ENCODE measurements around the gene AMZ2. TPM values are rescaled to one million over a fixed set of nuclear protein-coding genes. Genes with fewer than 3 reads are reported as not detected.

Gene AMZ2
- total and polyA plus RNA-seq, 8 donors: 1.2 to 73.2 (median 41.5) TPM

DNA sequence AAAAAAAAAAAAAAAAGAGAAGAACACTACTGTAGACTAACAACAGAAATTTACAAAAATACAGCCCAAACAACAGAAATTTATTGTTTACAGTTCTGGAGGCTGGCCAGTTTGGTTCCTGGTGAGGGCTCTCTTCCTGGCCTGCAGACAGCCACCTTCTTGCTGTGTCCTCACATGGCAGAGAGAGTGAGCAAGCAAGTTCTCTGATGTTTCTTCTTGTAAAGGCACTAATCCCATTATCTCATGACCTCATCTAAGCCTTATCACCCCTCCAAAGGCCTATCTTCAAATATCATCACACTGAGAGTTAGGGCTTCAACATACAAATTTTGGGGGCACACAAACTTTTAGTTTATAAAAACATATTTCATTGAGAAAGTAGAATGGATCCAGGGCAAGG lies 50.8 kb downstream of the AMZ2 start:
- Histone ChIP-seq H3K36me3 (no peaks in the 10 kb centered on the region), H3K27ac (no peak overlapping the region), H3K27me3 (peaks cover 0 to 28% (median 3%) of the 10 kb centered on the region in 3 donors), H3K9me3 (no peaks in the 10 kb centered on the region), H3K4me3 (no peak overlapping the region), H3K4me1 (peaks cover 0 to 16% (median 0%) of the 10 kb centered on the region in 4 donors)
- no peak for DNase-seq
- intact Hi-C loops (cut with DNase I; ENCODE audit: low total_unique reads): no loop called here
- TF ChIP-seq POLR2AphosphoS5 (IDR thresholded peaks at IDR 0.05) (no peak), EP300 (IDR thresholded peaks at IDR 0.05) (no peak), POLR2A (IDR thresholded peaks at IDR 0.05) (no peak)
- TF ChIP-seq, protein P1, sequence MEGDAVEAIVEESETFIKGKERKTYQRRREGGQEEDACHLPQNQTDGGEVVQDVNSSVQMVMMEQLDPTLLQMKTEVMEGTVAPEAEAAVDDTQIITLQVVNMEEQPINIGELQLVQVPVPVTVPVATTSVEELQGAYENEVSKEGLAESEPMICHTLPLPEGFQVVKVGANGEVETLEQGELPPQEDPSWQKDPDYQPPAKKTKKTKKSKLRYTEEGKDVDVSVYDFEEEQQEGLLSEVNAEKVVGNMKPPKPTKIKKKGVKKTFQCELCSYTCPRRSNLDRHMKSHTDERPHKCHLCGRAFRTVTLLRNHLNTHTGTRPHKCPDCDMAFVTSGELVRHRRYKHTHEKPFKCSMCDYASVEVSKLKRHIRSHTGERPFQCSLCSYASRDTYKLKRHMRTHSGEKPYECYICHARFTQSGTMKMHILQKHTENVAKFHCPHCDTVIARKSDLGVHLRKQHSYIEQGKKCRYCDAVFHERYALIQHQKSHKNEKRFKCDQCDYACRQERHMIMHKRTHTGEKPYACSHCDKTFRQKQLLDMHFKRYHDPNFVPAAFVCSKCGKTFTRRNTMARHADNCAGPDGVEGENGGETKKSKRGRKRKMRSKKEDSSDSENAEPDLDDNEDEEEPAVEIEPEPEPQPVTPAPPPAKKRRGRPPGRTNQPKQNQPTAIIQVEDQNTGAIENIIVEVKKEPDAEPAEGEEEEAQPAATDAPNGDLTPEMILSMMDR (IDR thresholded peaks at IDR 0.05): no peak

DNA sequence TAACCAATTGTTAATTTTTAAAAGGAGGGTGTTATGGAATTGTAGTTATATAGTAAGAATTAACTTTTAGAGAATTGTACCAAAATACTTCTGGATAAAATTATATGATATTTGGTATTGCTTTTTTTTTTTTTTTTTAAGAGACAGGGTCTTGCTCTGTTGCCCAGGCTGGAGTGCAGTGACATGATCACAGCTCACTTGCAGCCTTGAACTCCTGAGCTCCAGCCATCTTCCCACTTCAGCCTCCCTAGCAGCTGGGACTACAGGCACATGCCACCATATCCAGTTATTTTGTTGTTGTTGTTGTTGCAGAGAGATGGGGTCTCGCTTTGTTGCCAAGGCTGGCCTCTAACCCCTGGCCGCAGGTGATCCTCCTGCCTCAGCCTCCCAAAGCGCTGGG lies 52.0 kb downstream of the AMZ2 start:
- WGBS, 5 donors: 96 to 98% (median 97%) methylated on average over 3 of the region's 3 CpGs

GRCh38 chr17:68301438-68301959 lies 53.7 kb downstream of the AMZ2 start:
- TF ChIP-seq EP300 (IDR thresholded peaks at IDR 0.05): no peak
- Histone ChIP-seq H3K27ac (no peak overlapping the region), H3K36me3 (no peaks in the 10 kb centered on the region), H3K9me3 (no peaks in the 10 kb centered on the region), H3K4me1 (peaks cover 0 to 16% (median 0%) of the 10 kb centered on the region in 4 donors), H3K4me3 (no peak overlapping the region), H3K27me3 (no peaks in the 10 kb centered on the region)
- 52 to 75% (median 69%) methylated on average over 9 of the region's 9 CpGs for WGBS, 5 donors
- intact Hi-C loops (cut with DNase I; ENCODE audit: low total_unique reads): no loop called here
- DNase-seq: no peak

More for the DNA sequence above, 52.0 kb downstream of the AMZ2 start:
- no peak for DNase-seq
- Histone ChIP-seq H3K4me3 (no peak overlapping the region), H3K27me3 (peaks cover 0 to 16% (median 0%) of the 10 kb centered on the region in 3 donors), H3K27ac (no peak overlapping the region), H3K4me1 (peaks cover 0 to 16% (median 0%) of the 10 kb centered on the region in 4 donors), H3K9me3 (no peaks in the 10 kb centered on the region), H3K36me3 (no peaks in the 10 kb centered on the region)
- TF ChIP-seq POLR2AphosphoS5 (IDR thresholded peaks at IDR 0.05) (no peak), POLR2A (IDR thresholded peaks at IDR 0.05) (no peak), EP300 (IDR thresholded peaks at IDR 0.05) (no peak)
- TF ChIP-seq, protein P1 (IDR thresholded peaks at IDR 0.05): no peak
- intact Hi-C loops (cut with DNase I; ENCODE audit: low total_unique reads): no loop called here

DNA sequence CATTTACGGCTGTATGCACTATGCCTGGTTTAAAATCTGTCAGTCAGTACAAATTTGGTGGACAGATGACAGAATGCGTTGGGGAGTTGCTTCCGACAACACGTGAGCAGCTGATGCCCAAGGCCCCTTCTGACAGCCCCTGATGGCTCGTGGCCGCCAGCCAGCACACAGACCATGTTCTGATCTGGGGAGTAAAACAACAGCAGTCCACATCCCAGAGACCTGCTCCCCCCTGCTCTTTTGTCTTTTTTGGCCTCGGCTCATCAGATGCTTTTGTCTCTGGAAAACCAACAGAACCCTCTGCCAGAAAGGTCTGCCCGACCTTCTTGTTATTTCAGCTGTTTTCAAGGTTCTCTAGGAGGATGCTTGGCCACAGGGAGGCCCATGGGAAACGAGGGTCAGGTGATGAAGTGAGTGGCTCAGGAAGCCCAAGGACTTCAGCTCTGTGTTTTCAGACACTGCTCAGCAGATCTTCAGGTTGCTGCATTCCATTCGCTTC lies 54.3 kb downstream of the AMZ2 start:
- Histone ChIP-seq H3K4me1 (peaks cover 0 to 10% (median 0%) of the 10 kb centered on the region in 4 donors), H3K27ac (no peak overlapping the region), H3K36me3 (no peaks in the 10 kb centered on the region), H3K27me3 (no peaks in the 10 kb centered on the region), H3K4me3 (no peak overlapping the region), H3K9me3 (no peaks in the 10 kb centered on the region)
- no peak for DNase-seq
- TF ChIP-seq POLR2A (IDR thresholded peaks at IDR 0.05) (no peak), POLR2AphosphoS5 (IDR thresholded peaks at IDR 0.05) (no peak), EP300 (IDR thresholded peaks at IDR 0.05) (no peak)
- TF ChIP-seq, protein P1 (IDR thresholded peaks at IDR 0.05): no peak
- 78 to 83% (median 81%) methylated on average over 10 of the region's 10 CpGs for WGBS, 5 donors
- intact Hi-C loops (cut with DNase I; ENCODE audit: low total_unique reads): no loop called here

DNA sequence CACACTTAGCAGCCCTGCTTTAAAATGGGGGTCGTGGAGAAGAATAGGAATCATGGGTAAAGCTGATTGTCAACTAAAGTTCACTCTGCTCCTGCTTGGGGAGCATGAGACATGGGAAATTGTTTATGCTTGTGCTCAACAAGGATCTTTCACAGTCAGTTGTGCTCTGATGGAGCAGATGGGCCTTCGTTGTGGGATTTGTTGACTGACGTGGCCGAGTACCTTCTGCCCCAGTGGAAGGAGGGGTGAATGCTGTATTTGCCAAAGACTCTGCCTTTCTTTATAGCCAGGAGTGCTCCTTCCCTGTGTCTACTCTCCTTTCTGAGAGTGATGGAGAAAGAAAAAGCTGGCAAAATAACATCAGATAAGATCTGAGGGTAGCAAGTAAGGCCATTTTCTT lies 54.8 kb downstream of the AMZ2 start:
- 47 to 54% (median 50%) methylated on average over 4 of the region's 4 CpGs for WGBS, 5 donors
- Histone ChIP-seq H3K4me3 (no peak overlapping the region), H3K27ac (no peak overlapping the region), H3K27me3 (no peaks in the 10 kb centered on the region), H3K9me3 (no peaks in the 10 kb centered on the region), H3K4me1 (peaks cover 0 to 7% (median 0%) of the 10 kb centered on the region in 4 donors), H3K36me3 (no peaks in the 10 kb centered on the region)
- DNase-seq: no peak
- TF ChIP-seq POLR2AphosphoS5 (IDR thresholded peaks at IDR 0.05) (no peak), EP300 (IDR thresholded peaks at IDR 0.05) (no peak), POLR2A (IDR thresholded peaks at IDR 0.05) (no peak)
- TF ChIP-seq, protein P1 (IDR thresholded peaks at IDR 0.05): no peak
- intact Hi-C loops (cut with DNase I; ENCODE audit: low total_unique reads): no loop called here
